Putamen (tissue), 1 donor: ENCODE measurements around the gene FLCN.

Source experiments
- DNase-seq: peaks from one replicate; pipeline ENCODE4 v3.0.0-alpha.2; 2016; ENCODE audit warnings: low spot score

The FLCN gene

GRCh38 chr17:17167356-17167755, 69.6 kb downstream of the FLCN start:
- no peak for DNase-seq

- no peak for DNase-seq
Measured at GRCh38 chr17:17166446-17166845, 70.5 kb downstream of the FLCN start.

- no peak for DNase-seq
Measured at GRCh38 chr17:17165666-17166308, 71.2 kb downstream of the FLCN start.

- no peak for DNase-seq
Measured at GRCh38 chr17:17164676-17165075, 72.3 kb downstream of the FLCN start.

GRCh38 chr17:17164156-17164555, 72.8 kb downstream of the FLCN start:
- no peak for DNase-seq
